A549 treated with AZD2906 at 1 μM for 4 hours (cell line): Measurements from ENCODE around the gene HIKESHI. TPM values are rescaled to one million over a fixed set of nuclear protein-coding genes. Genes with fewer than 3 reads are reported as not detected.

Experiments
- total RNA-seq: library from RNA; stranded (reverse); fragments of 200-300 nt; extraction: Qiagen RNA extraction; gene quantifications from 5 replicates; pipeline ENCODE4 v1.2.3, GENCODE V29; 2022

HIKESHI gene, protein sequence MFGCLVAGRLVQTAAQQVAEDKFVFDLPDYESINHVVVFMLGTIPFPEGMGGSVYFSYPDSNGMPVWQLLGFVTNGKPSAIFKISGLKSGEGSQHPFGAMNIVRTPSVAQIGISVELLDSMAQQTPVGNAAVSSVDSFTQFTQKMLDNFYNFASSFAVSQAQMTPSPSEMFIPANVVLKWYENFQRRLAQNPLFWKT
- total RNA-seq: 30.3 to 39.4 TPM (median 36.8 TPM) in 5 replicates

DNA sequence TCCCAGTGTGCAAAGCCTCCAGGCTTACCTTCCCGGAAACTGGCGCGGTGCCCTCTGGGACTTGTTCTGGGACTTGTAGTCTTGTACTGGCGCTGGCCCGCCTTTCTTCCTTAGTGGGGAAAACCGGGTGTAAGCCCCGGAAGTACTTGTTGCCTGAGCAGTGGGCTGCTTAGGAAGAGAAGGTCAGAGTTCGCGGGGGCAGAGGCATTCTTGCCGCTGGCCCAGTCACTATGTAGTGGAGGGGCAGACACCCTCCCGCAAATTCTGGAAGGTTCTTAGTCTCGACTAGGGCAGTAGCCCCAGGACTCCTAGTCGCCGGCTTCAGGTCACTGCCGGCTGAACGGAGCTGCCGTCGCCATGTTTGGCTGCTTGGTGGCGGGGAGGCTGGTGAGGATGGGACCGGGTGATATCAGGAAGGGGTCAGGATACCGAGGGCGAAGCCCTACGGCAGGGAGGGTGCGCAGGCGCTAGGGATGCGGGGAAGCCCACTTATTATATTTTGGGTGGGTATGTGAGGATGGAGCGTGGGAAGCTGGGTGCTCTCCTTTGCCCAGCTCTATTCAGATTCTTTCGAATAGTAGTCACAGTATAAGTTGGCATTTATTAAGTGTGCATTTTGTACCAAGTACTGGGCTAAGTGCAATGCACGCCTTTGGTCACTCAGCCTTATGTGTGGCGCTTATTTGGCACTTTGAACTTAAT is at the start of gene HIKESHI:
HIKESHI (plus strand) TSS at position 149 of the 702 bp plus-strand sequence; CDS start at position 358, 209 bp downstream.

DNA sequence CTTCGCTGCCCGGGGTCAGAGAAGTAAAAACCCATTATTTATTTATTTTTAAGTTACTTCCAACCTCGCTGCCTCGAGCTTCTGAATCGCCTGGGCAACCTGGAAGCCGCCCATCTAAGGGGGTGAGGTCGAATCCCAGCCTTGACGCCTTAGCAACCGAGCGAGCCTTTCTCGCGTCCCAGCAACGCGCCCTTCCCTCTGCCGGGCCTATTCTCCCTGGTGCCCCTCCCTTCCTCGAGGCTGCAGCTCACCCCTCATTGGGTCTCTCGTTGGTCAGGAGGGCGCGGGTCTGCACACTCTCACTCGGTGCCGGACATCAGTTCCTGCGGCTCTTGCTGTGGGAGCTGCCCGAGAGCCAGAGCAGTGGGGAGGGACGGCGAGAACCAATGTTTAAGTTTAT is 72.5 kb downstream of the HIKESHI start, which contains the start of gene CCDC81:
CCDC81 (plus strand) TSS at position 302 of the 400 bp plus-strand sequence. CDS start 277 bp downstream, outside the sequence.

Other genes starting within 250 kb of the HIKESHI start
- 65.9 to 92.4 TPM (median 74.5 TPM) in 5 replicates for gene PICALM, start 233.2 kb upstream of the HIKESHI start, total RNA-seq
- gene EED, start 57.5 kb upstream of the HIKESHI start, total RNA-seq: 22.6 to 26.5 TPM (median 24.4 TPM) in 5 replicates
- gene CCDC81, start 72.6 kb downstream of the HIKESHI start, total RNA-seq: 0.21 to 0.45 TPM (median 0.25 TPM) in 5 replicates